ELF-1 (cell line): ENCODE data around the gene SMS.

ENCODE experiments used
- DNase-seq: peaks from one replicate; pipeline ENCODE4 v3.0.0-alpha.2; 2016; ENCODE audit warnings: low read depth, low spot score

Gene SMS

DNA sequence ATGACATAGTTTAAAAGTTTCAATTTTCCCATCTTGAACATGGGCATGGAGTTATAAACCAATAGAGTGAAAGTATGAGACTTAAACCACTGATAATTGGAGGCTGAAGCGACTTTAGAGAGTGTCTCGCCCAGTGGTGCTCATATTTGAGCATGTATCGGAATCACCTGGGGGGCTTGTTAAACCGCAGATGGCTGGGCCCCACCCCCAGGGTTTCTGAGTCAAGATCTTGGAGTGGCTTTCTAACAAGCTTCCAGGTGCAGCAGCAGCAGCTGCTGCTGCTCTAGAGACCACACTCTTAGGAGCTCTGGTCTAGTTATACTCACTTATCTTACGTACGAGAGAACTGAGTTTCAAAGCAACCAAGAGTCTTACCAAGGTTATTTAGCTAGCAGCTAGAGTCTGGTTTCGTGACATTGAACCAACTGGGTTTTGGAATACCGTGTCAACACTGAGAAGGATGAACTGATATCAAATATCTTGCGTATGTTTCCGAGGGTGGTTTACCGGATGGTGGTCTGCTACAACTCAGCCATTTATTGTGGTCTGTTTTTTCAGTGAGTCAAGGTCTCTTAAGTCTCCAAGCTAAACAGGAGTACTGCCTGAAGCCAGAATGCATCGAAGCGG is 97.5 kb downstream of the SMS start:
- no peak for DNase-seq

DNA sequence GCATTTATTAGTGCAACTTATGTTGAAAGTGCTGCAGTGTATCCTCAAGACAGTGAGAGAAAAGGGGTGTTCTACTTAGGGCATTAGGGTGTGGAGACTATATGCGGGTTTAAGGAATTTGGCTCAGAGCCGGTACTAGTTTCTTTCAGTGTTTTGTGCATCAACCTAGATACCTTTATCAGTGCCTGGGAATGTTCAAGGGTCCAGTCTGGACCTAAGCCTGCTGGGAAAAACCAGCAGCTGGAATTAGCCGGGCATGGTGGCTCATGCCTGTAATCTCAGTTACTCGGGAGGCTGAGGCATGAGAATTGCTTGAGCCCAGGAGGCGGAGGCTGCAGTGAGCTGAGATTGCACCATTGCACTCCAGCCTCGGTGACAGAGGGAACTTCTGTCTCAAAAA is 99.0 kb downstream of the SMS start:
- no peak for DNase-seq

DNA sequence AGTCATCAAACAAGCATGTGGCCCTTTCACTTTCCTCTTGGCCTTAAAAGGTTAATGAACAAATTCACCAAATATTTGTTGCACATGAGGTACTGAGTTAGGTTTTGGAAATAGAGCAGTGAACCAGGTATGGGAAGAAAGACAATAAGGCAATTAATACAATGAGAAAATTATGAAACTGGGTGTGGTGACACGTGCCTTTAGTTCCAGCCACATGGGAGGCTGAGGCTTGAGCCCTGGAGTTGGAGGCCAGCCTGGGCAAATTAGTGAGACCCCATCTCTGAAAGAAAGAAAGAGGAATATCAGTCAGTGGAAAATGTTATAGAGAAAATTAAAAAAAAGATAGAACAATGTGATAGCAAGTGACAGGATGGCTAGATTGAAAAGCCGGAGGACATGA is 99.7 kb downstream of the SMS start:
- no peak for DNase-seq

DNA sequence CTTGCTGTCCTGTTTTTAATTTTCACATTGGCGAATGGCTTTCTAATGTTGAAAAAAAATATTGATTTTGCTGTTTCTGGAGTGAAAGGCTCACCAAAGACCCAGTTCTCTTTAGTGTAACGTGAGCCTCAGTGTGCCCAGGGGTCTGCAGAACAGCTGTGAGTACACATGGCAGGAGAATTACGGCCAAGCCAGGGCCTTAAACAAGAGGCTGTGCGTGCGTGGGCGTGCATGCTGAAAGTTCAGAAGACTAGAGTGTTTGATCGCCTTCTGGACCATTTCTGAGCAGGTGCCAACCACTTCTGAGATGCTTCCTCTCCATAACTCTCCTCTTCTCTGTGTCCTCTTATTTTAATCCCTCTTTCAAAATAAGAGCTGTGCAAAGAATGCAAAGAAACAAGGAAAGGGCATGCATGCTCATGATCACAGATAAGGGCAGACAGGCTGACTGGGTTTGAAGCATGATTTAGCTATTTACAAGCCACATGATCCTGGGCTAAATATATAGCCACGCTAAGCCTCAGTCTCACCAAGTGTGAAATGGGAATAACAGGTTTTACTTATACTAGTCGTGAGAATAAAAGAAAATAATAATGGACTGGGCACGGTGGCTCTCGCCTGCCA is 101.5 kb downstream of the SMS start:
- no peak for DNase-seq

DNA sequence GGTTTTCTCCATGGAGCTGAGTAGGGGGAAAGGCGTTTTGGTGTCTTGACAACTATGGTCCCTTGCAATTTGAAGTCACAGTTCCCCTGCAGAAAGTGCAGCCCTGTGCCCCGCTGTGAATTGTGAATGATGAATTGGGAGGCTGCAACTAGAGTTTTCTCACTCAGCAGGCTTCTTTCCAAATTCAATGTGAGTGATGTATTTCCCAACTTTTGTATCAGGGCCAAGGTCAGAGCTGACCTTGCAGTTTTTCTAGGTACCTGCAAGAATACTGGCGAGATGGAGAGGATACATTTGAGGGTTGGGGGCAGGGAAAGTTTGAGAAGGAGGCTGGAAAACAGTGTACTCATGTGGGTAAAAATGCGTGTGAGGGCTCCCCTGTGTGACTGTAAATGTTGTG is 103.4 kb downstream of the SMS start:
- DNase-seq = no peak
